Calu3 (cell line): ENCODE data around the gene POTEB3. TPM values are rescaled to one million over a fixed set of nuclear protein-coding genes. Genes with fewer than 3 reads are reported as not detected.
"Not testable (repeated sequence)": the region's sequence is repeated elsewhere in the genome, so short reads cannot be mapped to it uniquely, and the experiment has no call there.

Experiments
- Bru-seq: library from RNA; stranded (reverse); fragments of 400-500 nt; gene quantifications from one replicate; lab custom pipeline; 2021; lab: Mats Ljungman, UMichigan
- BruChase-seq, 2 experiments: library from RNA; stranded (reverse); fragments of 400-500 nt; gene quantifications; one replicate each; lab custom pipeline; 2021; lab: Mats Ljungman, UMichigan
- BruUV-seq: library from RNA; stranded (reverse); fragments of 400-500 nt; replicated peaks from 2 replicates; lab custom pipeline; 2021; lab: Mats Ljungman, UMichigan
- CTCF ChIA-PET: fragments of 300-600 bp; sonication (Branson Sonifier 250); formaldehyde crosslinking; loops from one replicate; lab custom pipeline; 2022; ENCODE audit warnings: antibody characterized with exemption; lab: Charles Lee
- DNase-seq: peaks from one replicate; pipeline ENCODE4 v3.0.0; 2022
- H3K27ac Mint-ChIP-seq: one replicate; pipeline ENCODE4 v1.8.0; 2022; ENCODE audit warnings: mixed read lengths; ENCODE audit not compliant: unreplicated experiment
- H3K27me3 Mint-ChIP-seq: one replicate; pipeline ENCODE4 v1.8.0; 2022; ENCODE audit warnings: mixed read lengths; ENCODE audit not compliant: unreplicated experiment
- H3K36me3 Mint-ChIP-seq: one replicate; pipeline ENCODE4 v1.8.0; 2022; ENCODE audit warnings: mild to moderate bottlenecking, moderate library complexity, mixed read lengths; ENCODE audit not compliant: insufficient read depth, unreplicated experiment
- H3K4me1 Mint-ChIP-seq: one replicate; pipeline ENCODE4 v1.8.0; 2022; ENCODE audit warnings: mild to moderate bottlenecking, low read depth, mixed read lengths; ENCODE audit not compliant: unreplicated experiment
- H3K4me3 Mint-ChIP-seq: one replicate; pipeline ENCODE4 v1.8.0; 2022; ENCODE audit warnings: mild to moderate bottlenecking, low read depth, moderate library complexity, mixed read lengths; ENCODE audit not compliant: unreplicated experiment
- H3K9me3 Mint-ChIP-seq: one replicate; pipeline ENCODE4 v1.8.0; 2022; ENCODE audit warnings: low read depth, mixed read lengths; ENCODE audit not compliant: unreplicated experiment
- intact Hi-C: fragments of 100-400 bp; cut with micrococcal nuclease; formaldehyde crosslinking; loops from one replicate; pipeline ENCODE4 v1.10.0; 2022; ENCODE audit not compliant: unreplicated experiment
- long read RNA-seq: library from polyadenylated mRNA; stranded (forward); transcript quantifications from one replicate; pipeline ENCODE4 v2.0.0, GENCODE V29; 2022
- total RNA-seq: library from RNA; stranded (reverse); gene quantifications from 2 replicates; pipeline ENCODE4 v1.2.3, GENCODE V29; 2022

The POTEB3 gene
- not detected in 2 replicates for total RNA-seq
- Bru-seq, nascent RNA = not detected
- not detected for BruChase-seq, experiment 1, labeled RNA remaining after a 6-hour chase
- not detected for BruChase-seq, experiment 2, labeled RNA remaining after a 2-hour chase
- long read RNA-seq = 0 reads

DNA sequence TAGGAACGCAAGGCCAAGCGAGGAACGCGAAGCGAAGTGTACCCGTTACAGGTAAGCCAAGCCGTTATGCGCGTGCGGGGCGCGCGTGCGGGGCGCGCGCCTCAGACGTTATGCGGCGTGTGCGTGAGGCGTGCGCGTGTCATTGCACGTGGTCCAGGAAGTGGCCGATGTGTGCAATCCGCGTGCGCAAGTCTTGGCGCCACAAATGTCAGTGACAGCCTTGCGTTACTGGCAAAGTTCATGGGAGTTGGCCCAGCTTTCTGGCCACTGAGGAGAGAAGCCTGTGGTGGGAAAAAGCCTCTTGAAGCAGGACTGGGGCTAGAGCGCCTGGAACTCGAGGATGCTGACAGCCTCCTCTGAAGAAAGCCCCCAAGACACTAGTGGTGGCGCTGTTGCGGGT is at the start of gene POTEB3:
TSS of gene POTEB3 (minus strand) at position 101 of the 400 bp plus-strand sequence. CDS start 488 bp downstream, outside the sequence.
- H3K4me3 Mint-ChIP-seq, H3K4me1 Mint-ChIP-seq, H3K27ac Mint-ChIP-seq, BruUV-seq, intact Hi-C loops, H3K36me3 Mint-ChIP-seq, CTCF ChIA-PET, H3K27me3 Mint-ChIP-seq, H3K9me3 Mint-ChIP-seq, DNase-seq: not testable (repeated sequence)

DNA sequence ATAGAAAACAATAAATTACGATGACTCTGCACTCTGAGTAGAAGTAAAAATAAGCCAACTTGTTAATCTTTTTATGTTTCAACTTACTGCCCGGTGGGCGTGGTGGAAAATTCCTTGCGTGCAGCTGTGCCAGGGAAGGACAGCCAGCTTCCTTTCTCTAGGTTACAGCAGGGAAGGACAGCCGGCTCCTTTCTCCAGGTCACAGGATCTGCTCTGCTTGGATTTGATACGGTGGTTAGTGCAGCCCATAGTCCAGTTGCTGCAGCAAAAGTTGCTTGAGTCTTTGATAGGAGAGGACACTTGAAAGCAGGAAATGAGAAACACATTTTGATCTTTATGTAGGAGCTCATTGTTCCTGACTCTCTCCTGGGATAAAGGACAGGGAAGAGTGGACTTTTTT is 13.4 kb upstream of the POTEB3 start:
- DNase-seq, BruUV-seq, H3K27me3 Mint-ChIP-seq, H3K4me1 Mint-ChIP-seq, H3K36me3 Mint-ChIP-seq, H3K27ac Mint-ChIP-seq, CTCF ChIA-PET, H3K4me3 Mint-ChIP-seq, H3K9me3 Mint-ChIP-seq, intact Hi-C loops: not testable (repeated sequence)

DNA sequence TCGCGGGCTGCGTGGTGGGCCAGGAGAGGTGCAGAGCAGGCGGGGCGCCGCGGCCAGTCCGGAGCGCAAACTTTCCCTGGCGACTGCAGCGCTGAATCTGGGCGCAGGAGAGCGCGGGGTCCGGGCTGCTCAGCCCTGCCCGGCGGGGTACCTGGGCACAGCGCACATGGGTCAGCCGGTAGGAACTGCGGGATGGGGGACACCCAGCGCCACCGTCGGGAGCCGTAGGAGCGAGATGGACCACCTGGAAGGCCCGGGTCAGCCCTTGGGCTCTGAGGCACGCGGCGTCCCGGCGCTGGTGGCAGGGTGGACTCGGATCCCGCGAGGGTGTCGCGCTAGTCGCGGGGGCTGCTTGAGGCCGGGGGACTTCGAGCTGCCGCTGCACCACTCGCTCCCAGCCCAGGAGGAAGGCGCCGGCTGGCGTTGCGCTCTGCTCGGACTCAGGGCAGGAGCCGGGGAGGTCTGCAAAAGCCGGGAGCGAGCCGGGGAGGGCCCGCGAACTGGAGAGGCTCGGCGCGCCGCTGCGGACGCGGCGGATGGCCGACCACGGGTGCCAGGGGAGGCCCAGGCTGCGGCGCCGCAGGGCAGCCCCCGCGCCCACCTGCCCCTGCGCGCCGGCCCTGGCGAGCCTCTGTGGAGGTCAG is 11.7 kb upstream of the POTEB3 start:
- not testable (repeated sequence) for H3K9me3 Mint-ChIP-seq

DNA sequence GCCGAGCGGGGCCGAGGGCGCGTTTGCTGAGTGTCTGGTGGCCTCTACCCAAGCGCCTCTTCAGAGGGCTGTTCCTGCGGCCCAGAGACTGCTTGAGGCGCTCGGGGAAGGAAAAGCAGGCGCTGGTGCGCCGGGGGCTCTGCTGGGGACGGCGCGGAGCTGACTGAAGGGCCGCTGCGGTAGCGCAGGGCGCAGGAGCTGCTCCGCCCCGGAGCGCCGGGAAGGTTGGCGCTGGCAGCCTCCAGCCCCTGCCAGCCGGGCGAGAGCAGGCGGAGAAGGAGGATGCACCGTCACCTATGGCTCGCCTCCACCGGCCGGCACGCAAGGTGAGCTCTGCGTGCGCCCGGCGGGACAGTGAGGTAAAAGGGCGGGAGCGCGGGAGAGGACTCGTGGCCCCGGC is 11.2 kb upstream of the POTEB3 start:
- H3K4me3 Mint-ChIP-seq, CTCF ChIA-PET, H3K27me3 Mint-ChIP-seq, H3K9me3 Mint-ChIP-seq, intact Hi-C loops, H3K27ac Mint-ChIP-seq, DNase-seq, H3K4me1 Mint-ChIP-seq, H3K36me3 Mint-ChIP-seq, BruUV-seq: not testable (repeated sequence)

More for the DNA sequence above, 11.7 kb upstream of the POTEB3 start:
- H3K27me3 Mint-ChIP-seq, H3K4me1 Mint-ChIP-seq, CTCF ChIA-PET, H3K4me3 Mint-ChIP-seq, BruUV-seq, H3K27ac Mint-ChIP-seq, intact Hi-C loops, DNase-seq, H3K36me3 Mint-ChIP-seq: not testable (repeated sequence)

DNA sequence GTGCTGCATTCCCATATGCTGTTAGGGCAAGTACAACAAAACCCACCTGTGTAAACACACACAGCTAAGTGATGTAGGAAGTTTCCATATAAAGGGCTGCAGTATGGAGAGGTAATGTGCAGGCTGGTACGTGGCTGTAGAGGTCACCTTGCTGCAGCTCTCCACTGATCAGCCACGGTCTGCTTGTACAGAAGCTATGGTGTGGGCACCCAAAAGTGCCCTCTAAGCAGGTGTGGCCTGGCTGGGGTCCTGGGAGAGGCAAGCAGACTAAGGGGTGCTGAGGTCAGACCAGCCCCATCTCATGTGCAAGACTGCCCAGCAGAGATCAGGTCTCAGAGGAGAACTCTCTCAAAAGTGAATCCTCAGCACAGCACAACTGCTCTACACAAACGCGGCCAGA is 32.9 kb downstream of the POTEB3 start:
- H3K36me3 Mint-ChIP-seq, H3K27me3 Mint-ChIP-seq, H3K4me1 Mint-ChIP-seq, H3K4me3 Mint-ChIP-seq, DNase-seq, BruUV-seq, H3K27ac Mint-ChIP-seq, intact Hi-C loops, CTCF ChIA-PET, H3K9me3 Mint-ChIP-seq: not testable (repeated sequence)

DNA sequence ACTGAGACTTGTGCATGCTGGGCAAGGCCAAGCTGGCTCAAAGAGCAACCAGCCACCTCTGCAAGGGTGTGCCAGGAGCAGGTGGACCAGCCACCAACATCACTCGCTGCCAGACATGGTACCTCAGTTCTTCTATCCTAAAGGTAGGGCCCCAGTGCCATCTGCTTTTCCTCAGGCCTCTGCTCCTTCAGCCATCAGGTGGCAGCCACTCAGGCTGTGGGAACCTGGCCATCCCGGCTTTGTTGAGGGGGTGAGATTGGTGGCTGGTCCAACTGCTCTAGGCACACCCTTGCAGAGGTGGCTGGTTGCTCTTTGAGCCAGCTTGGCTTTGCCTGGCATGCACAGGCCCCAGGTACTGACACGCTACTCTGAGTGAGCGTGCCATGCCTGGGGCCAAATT is 38.8 kb downstream of the POTEB3 start:
- H3K9me3 Mint-ChIP-seq, BruUV-seq, H3K36me3 Mint-ChIP-seq, DNase-seq, H3K4me3 Mint-ChIP-seq, CTCF ChIA-PET, intact Hi-C loops, H3K27ac Mint-ChIP-seq, H3K4me1 Mint-ChIP-seq, H3K27me3 Mint-ChIP-seq: not testable (repeated sequence)

DNA sequence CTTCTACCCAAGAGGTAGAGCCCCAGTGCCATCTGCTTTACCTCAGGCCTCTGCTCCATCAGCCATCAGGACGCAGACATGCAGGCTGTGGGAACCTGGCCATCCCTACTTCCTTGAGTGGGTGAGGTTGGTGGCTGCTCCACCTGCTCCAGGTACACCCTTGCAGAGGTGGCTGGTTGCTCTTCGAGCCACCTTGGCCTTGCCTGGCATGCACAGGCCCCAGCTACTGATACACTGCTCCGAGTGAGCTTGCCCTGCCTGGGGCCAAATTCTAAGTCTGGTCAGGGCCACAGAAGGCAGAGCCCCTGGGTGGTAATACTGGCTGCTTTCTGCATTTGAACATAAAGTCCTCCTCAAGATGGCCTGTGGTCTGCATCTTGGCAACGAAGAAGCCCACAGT is 41.2 kb downstream of the POTEB3 start:
- H3K4me1 Mint-ChIP-seq, H3K27me3 Mint-ChIP-seq, H3K9me3 Mint-ChIP-seq, BruUV-seq, H3K4me3 Mint-ChIP-seq, H3K36me3 Mint-ChIP-seq, H3K27ac Mint-ChIP-seq, DNase-seq, intact Hi-C loops, CTCF ChIA-PET: not testable (repeated sequence)

DNA sequence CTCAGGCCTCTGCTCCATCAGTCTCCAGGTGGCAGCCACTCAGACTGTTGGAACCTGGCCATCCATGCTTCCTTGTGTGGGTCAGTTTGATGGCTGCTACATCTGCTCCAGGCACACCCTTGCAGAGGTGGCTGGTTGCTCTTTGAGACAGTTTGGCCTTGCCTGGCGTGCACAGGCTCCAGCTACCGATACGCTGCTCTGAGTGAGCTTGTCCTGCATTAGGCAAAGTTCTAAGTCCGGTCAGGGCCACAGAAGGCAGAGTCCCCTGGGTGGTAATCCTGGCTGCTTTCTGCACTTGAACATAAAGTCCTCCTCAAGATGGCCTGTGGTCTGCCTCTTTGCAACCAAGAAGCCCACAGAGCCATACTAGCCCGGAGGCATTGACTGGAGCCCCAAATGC is 41.8 kb downstream of the POTEB3 start:
- H3K4me3 Mint-ChIP-seq, CTCF ChIA-PET, H3K36me3 Mint-ChIP-seq, H3K4me1 Mint-ChIP-seq, H3K27ac Mint-ChIP-seq, DNase-seq, H3K27me3 Mint-ChIP-seq, intact Hi-C loops, BruUV-seq, H3K9me3 Mint-ChIP-seq: not testable (repeated sequence)

DNA sequence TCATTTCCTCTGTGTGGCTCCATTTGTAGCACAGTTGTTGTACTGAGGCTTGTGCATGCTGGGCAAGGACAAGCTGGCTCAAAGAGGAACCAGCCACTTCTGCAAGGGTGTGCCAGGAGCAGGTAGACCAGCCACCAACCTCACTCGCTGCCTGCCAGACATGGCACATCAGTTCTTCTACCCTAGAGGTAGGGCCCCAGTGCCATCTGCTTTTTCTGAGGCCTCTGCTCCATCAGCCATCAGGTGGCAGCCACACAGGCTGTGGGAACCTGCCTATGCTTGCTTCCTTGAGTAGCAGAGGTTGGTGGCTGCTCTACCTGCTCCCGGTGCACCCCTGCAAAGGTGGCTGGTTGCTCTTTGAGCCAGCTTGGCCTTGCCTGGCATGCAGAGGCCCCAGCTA is 42.6 kb downstream of the POTEB3 start:
- H3K9me3 Mint-ChIP-seq, DNase-seq, H3K4me1 Mint-ChIP-seq, H3K27ac Mint-ChIP-seq, H3K4me3 Mint-ChIP-seq, intact Hi-C loops, H3K36me3 Mint-ChIP-seq, H3K27me3 Mint-ChIP-seq, BruUV-seq, CTCF ChIA-PET: not testable (repeated sequence)

DNA sequence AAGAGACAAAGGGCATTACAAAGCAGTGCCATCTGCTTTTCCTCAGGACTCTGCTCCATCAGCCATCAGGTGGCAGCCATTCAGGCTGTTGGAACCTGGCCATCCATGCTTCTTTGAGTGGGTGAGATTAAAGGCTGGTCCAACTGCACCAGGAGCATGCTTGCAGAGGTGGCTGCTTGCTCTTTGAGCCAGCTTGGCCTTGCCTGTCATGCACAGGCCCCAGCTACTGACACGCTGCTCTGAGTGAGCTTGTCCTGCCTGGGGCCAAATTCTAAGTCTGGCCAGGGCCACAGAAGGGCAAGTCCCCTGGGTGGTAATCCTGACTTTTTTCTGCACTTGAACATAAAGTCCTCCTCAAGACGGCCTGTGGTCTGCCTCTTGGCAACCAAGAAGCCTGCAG is 43.1 kb downstream of the POTEB3 start:
- DNase-seq, BruUV-seq, H3K9me3 Mint-ChIP-seq, H3K27me3 Mint-ChIP-seq, H3K36me3 Mint-ChIP-seq, intact Hi-C loops, H3K27ac Mint-ChIP-seq, H3K4me3 Mint-ChIP-seq, H3K4me1 Mint-ChIP-seq, CTCF ChIA-PET: not testable (repeated sequence)
